HG03103 (cell line): ENCODE results near the gene JAZF1.

Source experiments
- ATAC-seq: cut with Tn5 transposase; IDR thresholded peaks from one replicate; pipeline ENCODE4 v1.9.1; 2021; ENCODE audit warnings: low read depth; ENCODE audit not compliant: unreplicated experiment

The JAZF1 gene

DNA sequence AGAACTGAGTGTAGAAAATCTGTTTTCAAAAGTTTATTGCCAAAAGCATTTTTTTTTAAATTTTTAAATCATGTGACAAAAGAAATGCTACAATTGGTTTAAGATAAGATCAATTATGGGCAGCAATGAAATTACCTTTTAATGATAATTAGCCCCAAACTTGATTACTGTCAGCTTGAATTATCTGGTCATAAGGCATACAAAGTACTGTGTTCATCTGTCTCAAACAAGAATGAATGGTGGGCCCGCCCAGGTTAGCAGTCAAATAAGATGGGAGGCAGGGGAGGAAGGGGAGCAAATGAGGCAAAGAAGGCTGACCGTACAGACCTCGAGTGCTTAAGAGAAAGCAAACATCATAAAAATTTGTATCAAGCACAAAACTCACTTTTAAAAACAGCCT, 68.1 kb downstream of the JAZF1 start:
- ATAC-seq: no peak

DNA sequence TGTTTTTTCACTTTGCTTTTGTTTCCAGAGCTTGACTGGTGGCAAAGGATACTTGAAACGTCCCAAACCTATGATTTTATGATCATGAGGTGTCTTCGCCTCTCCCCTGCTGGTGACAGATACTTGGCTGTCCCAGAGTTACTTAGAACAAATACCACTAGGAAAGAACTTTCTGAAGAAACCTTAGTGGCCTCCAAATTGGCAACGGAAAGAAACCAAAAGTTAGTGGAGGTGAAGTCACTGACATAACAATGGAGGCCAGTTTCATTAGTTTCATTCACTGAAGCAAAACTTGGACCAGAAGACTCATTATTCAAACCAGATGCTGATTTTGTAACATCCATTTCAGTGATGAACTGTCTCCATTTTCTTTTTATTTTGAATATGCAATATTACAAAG, 68.6 kb downstream of the JAZF1 start:
- ATAC-seq: no peak

DNA sequence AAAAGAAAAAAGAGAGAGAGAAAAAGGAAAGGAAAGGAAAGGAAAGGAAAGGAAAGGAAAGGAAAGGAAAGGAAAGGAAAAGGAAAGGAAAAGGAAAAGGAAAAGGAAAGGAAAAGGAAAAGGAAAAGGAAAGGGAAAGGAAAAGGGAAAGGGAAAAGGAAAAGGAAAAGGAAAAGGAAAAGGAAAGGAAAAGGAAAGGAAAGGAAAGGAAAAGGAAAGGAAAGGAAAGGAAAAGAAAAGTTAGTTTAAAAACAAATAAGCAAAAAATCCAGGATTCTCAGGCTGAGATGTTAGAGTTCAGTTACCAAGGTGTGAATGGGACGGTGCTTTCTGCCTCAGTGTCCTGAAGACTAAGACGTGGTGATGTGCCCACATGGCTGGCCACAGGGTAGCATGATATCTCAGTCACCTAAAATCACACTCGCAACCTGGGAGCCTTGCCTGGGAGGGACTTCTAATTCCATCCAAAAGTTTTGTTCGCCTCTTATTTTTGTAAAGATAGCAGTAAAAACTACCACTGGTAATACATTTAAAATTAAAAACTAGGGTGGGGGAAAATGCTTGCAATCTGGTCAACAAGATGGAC, 70.1 kb downstream of the JAZF1 start:
- ATAC-seq: no peak

DNA sequence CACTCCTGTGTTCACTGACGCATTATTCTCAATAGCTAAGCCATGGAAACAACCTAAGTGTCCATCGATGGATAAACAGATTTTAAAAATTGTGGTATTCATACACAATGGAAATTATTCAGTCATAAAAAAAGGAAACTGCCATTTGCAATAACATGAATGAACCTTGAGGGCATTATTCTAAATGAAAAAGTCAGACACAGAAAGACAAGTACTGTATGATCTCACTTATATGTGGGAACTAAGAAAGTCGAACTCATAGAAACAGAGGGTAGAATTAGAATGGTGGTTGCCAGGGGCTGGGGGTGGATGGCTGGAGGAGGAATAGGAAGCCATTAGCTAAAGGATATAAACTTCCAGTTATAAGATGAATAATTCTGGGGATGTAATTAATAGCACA, 71.8 kb downstream of the JAZF1 start:
- no peak for ATAC-seq

GRCh38 chr7:28107960-28108359, 72.6 kb downstream of the JAZF1 start:
- no peak for ATAC-seq

- ATAC-seq: no peak
Observed at GRCh38 chr7:28106321-28106829, 74.2 kb downstream of the JAZF1 start.

DNA sequence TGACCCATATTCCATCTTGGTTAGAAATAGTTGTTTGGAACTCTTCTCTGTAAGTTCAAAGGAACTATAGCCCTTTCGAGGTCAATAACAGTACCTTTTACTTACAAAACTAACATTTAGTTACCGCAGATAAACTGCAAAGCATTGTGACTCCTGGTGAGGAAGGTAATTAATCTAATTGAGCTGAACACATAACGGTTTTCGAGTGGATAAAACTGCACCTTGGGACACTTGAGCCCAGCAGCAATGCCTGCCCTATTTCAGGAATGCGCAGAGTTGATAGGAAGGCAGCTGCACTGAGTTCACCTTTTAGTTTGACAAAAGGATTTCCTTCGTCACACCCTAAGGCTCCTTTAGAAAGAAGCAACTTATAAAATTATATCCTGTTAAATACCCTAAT, 75.4 kb downstream of the JAZF1 start:
- no peak for ATAC-seq

GRCh38 chr7:28104811-28105210, 75.8 kb downstream of the JAZF1 start:
- no peak for ATAC-seq

- no peak for ATAC-seq
Observed at GRCh38 chr7:28104041-28104541, 76.5 kb downstream of the JAZF1 start.

- ATAC-seq: no peak
Observed at GRCh38 chr7:28102797-28103196, 77.8 kb downstream of the JAZF1 start.

DNA sequence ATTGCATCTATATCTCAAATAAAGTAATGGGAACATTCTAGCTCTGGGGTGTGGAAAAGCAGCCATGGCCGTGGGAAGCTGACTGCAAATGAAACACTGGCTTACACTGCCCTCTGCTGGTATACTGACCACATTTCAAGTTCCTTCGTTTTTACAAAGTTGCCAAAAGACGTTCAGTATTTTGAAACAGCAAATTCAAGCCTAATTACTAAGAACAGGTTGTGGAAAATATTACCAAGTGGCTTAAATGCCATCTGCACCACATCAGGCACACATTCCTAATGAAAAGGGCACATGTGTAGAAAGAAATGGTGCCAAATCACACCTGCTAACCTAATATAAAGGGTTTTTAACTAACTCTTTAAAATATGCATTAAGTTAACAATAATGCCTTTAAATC, 83.9 kb downstream of the JAZF1 start:
- no peak for ATAC-seq

DNA sequence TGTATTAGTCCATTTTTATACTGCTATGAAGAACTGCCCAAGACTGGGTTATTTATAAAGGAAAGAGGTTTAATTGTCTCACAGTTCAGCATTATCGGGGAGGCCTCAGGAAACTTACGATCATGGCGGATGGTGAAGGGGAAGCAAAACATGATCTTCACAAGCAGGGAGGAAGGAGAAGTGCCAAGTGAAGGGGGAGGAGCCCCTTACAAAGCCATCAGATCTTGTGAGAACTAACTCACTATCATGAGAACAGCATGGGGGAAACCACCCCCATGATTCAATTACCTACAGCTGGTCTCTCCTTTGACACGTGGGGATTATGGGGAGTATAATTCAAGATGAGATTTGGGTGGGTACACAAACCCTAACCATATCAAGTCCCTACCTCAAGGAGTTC, 85.4 kb downstream of the JAZF1 start:
- no peak for ATAC-seq

DNA sequence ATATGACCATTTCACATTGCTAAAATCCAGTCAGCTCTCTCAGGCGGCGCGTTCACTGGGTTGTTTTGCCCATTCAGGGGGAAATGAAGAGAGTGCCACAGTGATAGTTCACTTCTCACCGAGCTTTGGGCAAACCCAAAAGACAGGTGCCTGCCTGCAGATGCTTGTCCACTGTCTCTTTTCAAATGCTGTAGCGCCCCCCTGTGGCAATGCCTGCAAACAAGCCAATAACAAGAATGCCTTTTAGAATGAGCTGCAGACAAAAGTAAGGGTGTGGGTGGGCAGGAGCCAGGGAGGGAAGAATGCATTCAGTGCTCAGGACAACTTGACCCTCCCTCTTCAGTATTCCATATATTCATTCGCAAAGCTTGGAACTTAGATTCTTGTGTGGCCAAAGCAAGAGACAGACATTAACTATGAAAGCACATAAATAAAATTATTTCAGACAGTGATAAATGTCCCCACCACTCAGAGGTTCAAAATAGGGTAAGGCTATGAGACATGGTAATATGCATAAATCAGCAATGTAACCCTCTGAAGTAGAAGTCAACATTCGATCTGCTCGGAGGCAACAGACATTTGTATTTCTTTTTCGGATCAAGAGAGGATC, 86.9 kb downstream of the JAZF1 start:
- no peak for ATAC-seq

- no peak for ATAC-seq
Observed at GRCh38 chr7:28091190-28091589, 89.4 kb downstream of the JAZF1 start.

GRCh38 chr7:28088901-28089714, 91.5 kb downstream of the JAZF1 start:
- no peak for ATAC-seq

DNA sequence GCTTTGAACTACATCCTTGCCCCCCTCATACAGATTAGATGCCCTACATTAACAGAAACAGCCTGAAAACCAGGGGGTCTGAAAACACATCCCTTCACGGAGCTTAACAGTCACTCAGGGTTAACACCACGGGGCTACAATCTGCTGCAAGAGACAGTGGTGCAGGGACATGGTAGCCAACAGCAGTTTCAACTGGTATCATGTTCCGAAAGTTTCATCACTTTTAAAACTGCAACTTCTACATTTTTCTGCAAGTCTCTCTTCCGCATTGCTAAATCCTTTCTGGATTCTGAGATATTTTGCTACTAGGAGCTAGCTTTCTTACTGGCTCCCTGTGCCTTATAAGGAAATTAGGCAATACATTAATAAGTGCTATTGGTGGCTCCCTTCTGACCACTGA, 92.6 kb downstream of the JAZF1 start:
- ATAC-seq: no peak

- ATAC-seq: no peak
Observed at GRCh38 chr7:28086198-28086597, 94.4 kb downstream of the JAZF1 start.

DNA sequence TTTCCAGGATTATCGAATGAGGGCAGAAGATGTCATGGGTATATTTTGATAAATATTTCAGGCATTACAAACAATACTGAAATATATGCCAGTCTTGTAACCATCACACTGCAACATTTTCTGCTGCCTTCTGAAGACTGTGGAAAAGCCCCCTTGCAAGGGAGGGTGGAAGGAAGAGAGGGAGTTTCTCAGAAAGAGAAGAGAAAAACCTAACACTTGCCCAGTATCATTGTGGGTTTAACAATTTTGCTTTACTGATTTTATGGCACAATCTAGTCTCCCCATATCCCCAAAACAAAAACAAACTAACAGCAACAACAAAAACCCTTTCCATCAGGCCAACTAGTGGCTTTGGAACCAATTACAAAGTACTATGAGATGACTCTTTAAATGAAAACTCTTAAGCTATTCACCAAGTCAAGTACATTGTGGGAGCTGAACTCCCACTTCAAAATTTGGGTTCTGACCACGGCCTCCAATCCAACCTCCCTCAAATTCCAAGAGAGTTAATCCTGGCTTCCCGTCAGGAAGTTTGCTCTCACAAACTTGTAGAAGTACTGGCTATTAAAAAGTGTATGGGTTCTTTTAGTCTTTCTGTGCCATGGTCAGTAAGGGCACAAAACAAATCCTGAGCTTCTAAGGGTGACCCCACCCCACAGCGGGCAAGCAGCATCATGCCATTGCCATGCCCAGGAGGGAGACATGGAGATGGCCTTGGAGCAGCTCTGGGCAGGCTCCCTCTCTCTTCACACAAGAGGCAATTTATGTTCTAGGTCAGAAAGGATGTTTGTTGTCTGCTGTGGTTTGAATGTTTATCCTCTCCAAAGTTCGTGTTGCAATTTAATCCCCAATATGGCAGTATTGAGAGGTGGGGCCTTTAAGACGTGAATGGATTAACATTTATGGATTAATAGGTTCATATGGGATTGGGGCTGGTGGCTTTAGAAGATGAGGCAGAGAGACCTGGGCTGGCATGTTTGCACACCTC, 96.3 kb downstream of the JAZF1 start:
- ATAC-seq: no peak

GRCh38 chr7:28083164-28083997, 97.2 kb downstream of the JAZF1 start:
- no peak for ATAC-seq

- no peak for ATAC-seq
Observed at GRCh38 chr7:28082071-28082470, 98.5 kb downstream of the JAZF1 start.
